BJ (cell line): ENCODE measurements around the gene GABRA6. TPM values are rescaled to one million over a fixed set of nuclear protein-coding genes. Genes with fewer than 3 reads are reported as not detected.

ENCODE experiments used
- CTCF ChIA-PET: fragments of 350-600 bp; formaldehyde crosslinking; extraction: SDS; loops from one replicate; lab custom pipeline; 2021; ENCODE audit warnings: antibody characterized with exemption, inconsistent platforms; lab: Yijun Ruan, JAX
- POLR2A ChIA-PET: fragments of 300-600 bp; sonication (Branson Sonifier 250); formaldehyde crosslinking; extraction: SDS; loops from one replicate; lab custom pipeline; 2021; ENCODE audit warnings: antibody characterized with exemption; lab: Charles Lee
- DNase-seq: peaks from one replicate; pipeline ENCODE4 v3.0.0-alpha.2; 2011; ENCODE audit warnings: low read depth
- H3K27me3 ChIP-seq: 2 replicates; pipeline ENCODE4 v1.6.0; 2011; ENCODE audit warnings: low read length; ENCODE audit not compliant: control insufficient read depth, insufficient read depth
- H3K36me3 ChIP-seq: 2 replicates; pipeline ENCODE4 v1.5.1; 2011; ENCODE audit warnings: low read length; ENCODE audit not compliant: control insufficient read depth, insufficient read depth
- H3K4me3 ChIP-seq: 2 replicates; pipeline ENCODE4 v1.5.1; 2011; ENCODE audit warnings: low read depth, mild to moderate bottlenecking, control low read depth, low read length
- polyA plus RNA-seq: library from polyadenylated mRNA; depleted of rRNA; stranded (reverse); fragments of >200 nt; gene quantifications from 2 replicates; pipeline ENCODE4 v1.2.3, GENCODE V29; 2011
- TF ChIP-seq, protein P1 (sequence below): IDR thresholded peaks from 2 replicates; pipeline ENCODE4 v1.5.1; 2011; ENCODE audit warnings: low read depth, mild to moderate bottlenecking, control low read depth, inconsistent platforms, low read length, moderate library complexity; ENCODE audit not compliant: insufficient read depth

Gene GABRA6
- polyA plus RNA-seq, 1 experiment: not detected

DNA sequence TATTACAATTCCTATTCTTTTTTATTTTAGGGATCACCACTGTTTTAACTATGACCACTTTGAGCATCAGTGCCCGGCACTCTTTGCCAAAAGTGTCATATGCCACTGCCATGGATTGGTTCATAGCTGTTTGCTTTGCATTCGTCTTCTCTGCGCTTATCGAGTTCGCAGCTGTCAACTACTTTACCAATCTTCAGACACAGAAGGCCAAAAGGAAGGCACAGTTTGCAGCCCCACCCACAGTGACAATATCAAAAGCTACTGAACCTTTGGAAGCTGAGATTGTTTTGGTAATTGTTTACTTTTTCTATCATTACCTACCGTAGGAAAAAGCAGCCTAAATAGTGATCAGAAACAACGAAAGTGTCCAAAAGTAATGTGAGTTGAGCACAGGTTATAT is 6.4 kb downstream of the GABRA6 start:
- H3K27me3 ChIP-seq: no peaks in the 10 kb centered on the region
- TF ChIP-seq, protein P1, sequence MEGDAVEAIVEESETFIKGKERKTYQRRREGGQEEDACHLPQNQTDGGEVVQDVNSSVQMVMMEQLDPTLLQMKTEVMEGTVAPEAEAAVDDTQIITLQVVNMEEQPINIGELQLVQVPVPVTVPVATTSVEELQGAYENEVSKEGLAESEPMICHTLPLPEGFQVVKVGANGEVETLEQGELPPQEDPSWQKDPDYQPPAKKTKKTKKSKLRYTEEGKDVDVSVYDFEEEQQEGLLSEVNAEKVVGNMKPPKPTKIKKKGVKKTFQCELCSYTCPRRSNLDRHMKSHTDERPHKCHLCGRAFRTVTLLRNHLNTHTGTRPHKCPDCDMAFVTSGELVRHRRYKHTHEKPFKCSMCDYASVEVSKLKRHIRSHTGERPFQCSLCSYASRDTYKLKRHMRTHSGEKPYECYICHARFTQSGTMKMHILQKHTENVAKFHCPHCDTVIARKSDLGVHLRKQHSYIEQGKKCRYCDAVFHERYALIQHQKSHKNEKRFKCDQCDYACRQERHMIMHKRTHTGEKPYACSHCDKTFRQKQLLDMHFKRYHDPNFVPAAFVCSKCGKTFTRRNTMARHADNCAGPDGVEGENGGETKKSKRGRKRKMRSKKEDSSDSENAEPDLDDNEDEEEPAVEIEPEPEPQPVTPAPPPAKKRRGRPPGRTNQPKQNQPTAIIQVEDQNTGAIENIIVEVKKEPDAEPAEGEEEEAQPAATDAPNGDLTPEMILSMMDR: no peak
- no peak overlapping the region for H3K4me3 ChIP-seq
- POLR2A ChIA-PET: no interaction called here
- DNase-seq: no peak
- H3K36me3 ChIP-seq: no peaks in the 10 kb centered on the region
- CTCF ChIA-PET: no interaction called here

DNA sequence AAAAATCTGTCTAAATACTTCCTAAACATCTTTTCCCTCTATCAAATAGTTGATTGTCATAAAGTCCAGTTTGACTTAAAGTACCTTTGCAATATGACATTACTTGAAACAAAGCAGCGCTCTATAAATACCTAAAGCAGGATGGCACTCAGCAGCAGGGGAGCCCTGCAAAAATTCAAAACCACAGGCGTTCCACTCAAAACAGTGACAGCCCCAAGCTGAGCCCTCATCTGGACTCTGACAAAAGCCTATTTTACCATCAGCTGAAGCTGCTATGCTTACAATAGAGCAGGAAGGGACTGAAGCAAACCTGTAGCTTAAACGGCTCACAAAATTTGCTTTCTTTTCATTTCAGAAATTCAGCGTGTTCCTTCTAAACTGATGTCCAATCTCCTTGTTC is 11.5 kb downstream of the GABRA6 start:
- no peak for DNase-seq
- Histone ChIP-seq H3K36me3 (no peaks in the 10 kb centered on the region), H3K4me3 (no peak overlapping the region), H3K27me3 (no peaks in the 10 kb centered on the region)
- TF ChIP-seq, protein P1: no peak
- ChIA-PET POLR2A (no interaction called here), CTCF (no interaction called here)

- CTCF ChIA-PET: no interaction called here
- POLR2A ChIA-PET: no interaction called here
- H3K4me3 ChIP-seq: no peak overlapping the region
- H3K36me3 ChIP-seq: no peaks in the 10 kb centered on the region
- no peaks in the 10 kb centered on the region for H3K27me3 ChIP-seq
- DNase-seq: no peak
- TF ChIP-seq, protein P1: no peak
These were observed 14.5 kb downstream of the GABRA6 start for GRCh38 chr5:161700065-161700464.

DNA sequence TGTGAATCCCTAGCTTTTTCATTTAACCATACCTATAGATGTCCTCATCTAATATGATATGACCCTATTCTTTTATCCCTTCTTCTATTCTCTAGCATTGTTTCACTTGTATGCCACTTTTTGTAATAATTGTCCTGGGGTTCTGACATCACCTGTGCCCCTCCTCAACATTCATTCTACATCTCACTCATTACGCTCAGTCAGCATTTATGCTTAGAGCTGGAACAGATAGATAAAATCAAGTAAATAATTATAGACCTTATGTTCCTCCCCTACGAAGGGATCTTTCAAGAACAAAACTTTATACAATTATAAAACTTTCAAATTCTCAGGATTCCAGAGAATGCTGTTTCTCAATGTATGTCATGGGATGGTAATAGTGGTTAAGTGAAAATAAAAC is 18.0 kb downstream of the GABRA6 start:
- Histone ChIP-seq H3K4me3 (no peak overlapping the region), H3K36me3 (no peaks in the 10 kb centered on the region), H3K27me3 (no peaks in the 10 kb centered on the region)
- ChIA-PET CTCF (no interaction called here), POLR2A (no interaction called here)
- TF ChIP-seq, protein P1: no peak
- DNase-seq: no peak

GRCh38 chr5:161707382-161707781 is 21.9 kb downstream of the GABRA6 start:
- TF ChIP-seq, protein P1: no peak
- no peak for DNase-seq
- no peak overlapping the region for H3K4me3 ChIP-seq
- H3K27me3 ChIP-seq: no peaks in the 10 kb centered on the region
- ChIA-PET CTCF (no interaction called here), POLR2A (no interaction called here)
- no peaks in the 10 kb centered on the region for H3K36me3 ChIP-seq
